ENCODE data around the gene RNLS. TPM values are rescaled to one million over a fixed set of nuclear protein-coding genes. Genes with fewer than 3 reads are reported as not detected.

Gene RNLS
- polyA plus RNA-seq, 2 of the 4 experiments (the other 2 are of a cell fraction): 11.7 to 16.8 TPM

- no peak overlapping the region for H3K4me3 ChIP-seq
- H3K4me2 ChIP-seq: no peak overlapping the region
- 84% methylated on average over 4 of the region's 4 CpGs for WGBS (ENCODE audit: missing lambda C conversion rate)
- no peaks in the 10 kb centered on the region for H3K9me3 ChIP-seq
- H3K27ac ChIP-seq: no peak overlapping the region
- CTCF ChIA-PET: interaction anchor here (1.4 to 1.5 kb wide), 2 partner anchors 22 to 304 kb away, joined by 3 to 4 read pairs; no protein-coding TSS in a partner anchor
- FAIRE-seq (no peak), DNase-seq (ENCODE audit: low read depth in 1 of 2, low spot score in 1 of 2) (no peak), ATAC-seq (no peak)
- no peaks in the 10 kb centered on the region for H3K4me1 ChIP-seq
- POLR2A ChIA-PET: no interaction called here
- no peak for TF ChIP-seq ESRRA (IDR thresholded peaks at IDR 0.05; ENCODE audit: borderline replicate concordance, low read length)
- TF ChIP-seq BHLHE40 (IDR thresholded peaks at IDR 0.05; ENCODE audit: low read depth, low read length): no peak
- TF ChIP-seq KDM1A (IDR thresholded peaks at IDR 0.05; ENCODE audit: low read depth): no peak
- TF ChIP-seq RFX5 (IDR thresholded peaks at IDR 0.05): no peak
- TF ChIP-seq NFE2L2 (conservative IDR thresholded peaks at IDR 0.05; ENCODE audit: low read length): no peak
- no peak for TF ChIP-seq E2F6 (IDR thresholded peaks at IDR 0.05; ENCODE audit: borderline replicate concordance, low read depth)
- no peak for TF ChIP-seq EP300 (IDR thresholded peaks at IDR 0.05)
- TF ChIP-seq, protein P1, sequence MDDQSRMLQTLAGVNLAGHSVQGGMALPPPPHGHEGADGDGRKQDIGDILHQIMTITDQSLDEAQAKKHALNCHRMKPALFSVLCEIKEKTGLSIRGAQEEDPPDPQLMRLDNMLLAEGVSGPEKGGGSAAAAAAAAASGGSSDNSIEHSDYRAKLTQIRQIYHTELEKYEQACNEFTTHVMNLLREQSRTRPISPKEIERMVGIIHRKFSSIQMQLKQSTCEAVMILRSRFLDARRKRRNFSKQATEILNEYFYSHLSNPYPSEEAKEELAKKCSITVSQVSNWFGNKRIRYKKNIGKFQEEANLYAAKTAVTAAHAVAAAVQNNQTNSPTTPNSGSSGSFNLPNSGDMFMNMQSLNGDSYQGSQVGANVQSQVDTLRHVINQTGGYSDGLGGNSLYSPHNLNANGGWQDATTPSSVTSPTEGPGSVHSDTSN (IDR thresholded peaks at IDR 0.05): no peak
- TF ChIP-seq CHD2 (IDR thresholded peaks at IDR 0.05; ENCODE audit: low read length, partially characterized antibody): no peak
- no peak for TF ChIP-seq HES2 (IDR thresholded peaks at IDR 0.05)
These were observed 51.6 kb downstream of the RNLS start for GRCh38 chr10:88531392-88532052.

GRCh38 chr10:88530629-88531391 lies 52.3 kb downstream of the RNLS start:
- DNase-seq (ENCODE audit: low read depth in 1 of 2, low spot score in 1 of 2): no peak
- Histone ChIP-seq H3K27ac (no peak overlapping the region), H3K4me3 (no peak overlapping the region), H3K4me1 (peaks cover 4% of the 10 kb centered on the region), H3K9me3 (no peaks in the 10 kb centered on the region), H3K4me2 (no peak overlapping the region)
- FAIRE-seq: no peak
- 86% methylated on average over 3 of the region's 3 CpGs for WGBS (ENCODE audit: missing lambda C conversion rate)
- TF ChIP-seq KDM1A (IDR thresholded peaks at IDR 0.05; ENCODE audit: low read depth): no peak
- no peak for TF ChIP-seq TP53 (CRISPR knock-in tag; IDR thresholded peaks at IDR 0.05)
- TF ChIP-seq MAFK (IDR thresholded peaks at IDR 0.05; ENCODE audit: partially characterized antibody): no peak
- no peak for TF ChIP-seq HOXB13 (CRISPR knock-in tag; IDR thresholded peaks at IDR 0.05; ENCODE audit: low read depth)
- TF ChIP-seq TFCP2L1 (CRISPR knock-in tag; IDR thresholded peaks at IDR 0.05): no peak
- no peak for TF ChIP-seq FOXS1 (CRISPR knock-in tag; IDR thresholded peaks at IDR 0.05)
- TF ChIP-seq USF2 (IDR thresholded peaks at IDR 0.05): no peak
- TF ChIP-seq BHLHE40 (IDR thresholded peaks at IDR 0.05; ENCODE audit: low read depth, low read length): no peak
- no peak for TF ChIP-seq EHMT2 (IDR thresholded peaks at IDR 0.05; ENCODE audit: low read depth)
- no peak for ATAC-seq
- CTCF ChIA-PET: interaction anchor here (1.4 to 1.5 kb wide), 2 partner anchors 23 to 305 kb away, joined by 3 to 4 read pairs; no protein-coding TSS in a partner anchor
- POLR2A ChIA-PET: no interaction called here

GRCh38 chr10:88530093-88530492 lies 53.0 kb downstream of the RNLS start:
- ATAC-seq: no peak

More at GRCh38 chr10:88530093-88530492, 53.0 kb downstream of the RNLS start:
- CTCF ChIA-PET: no interaction called here
- no peak overlapping the region for H3K27ac ChIP-seq
- POLR2A ChIA-PET: no interaction called here
- FAIRE-seq (no peak), DNase-seq (ENCODE audit: low read depth in 1 of 2, low spot score in 1 of 2) (no peak)
- peaks cover 11% of the 10 kb centered on the region for H3K4me1 ChIP-seq
- no peak overlapping the region for H3K4me2 ChIP-seq
- H3K4me3 ChIP-seq: no peak overlapping the region
- no peak for TF ChIP-seq BCL3 (IDR thresholded peaks at IDR 0.05)
- TF ChIP-seq RCOR1 (IDR thresholded peaks at IDR 0.05; ENCODE audit: low read depth, low read length): no peak
- TF ChIP-seq EP300 (IDR thresholded peaks at IDR 0.05): no peak
- TF ChIP-seq FOSL2 (IDR thresholded peaks at IDR 0.05): no peak
- TF ChIP-seq FOSL2 (CRISPR knock-in tag; IDR thresholded peaks at IDR 0.05): no peak
- TF ChIP-seq, protein P2, sequence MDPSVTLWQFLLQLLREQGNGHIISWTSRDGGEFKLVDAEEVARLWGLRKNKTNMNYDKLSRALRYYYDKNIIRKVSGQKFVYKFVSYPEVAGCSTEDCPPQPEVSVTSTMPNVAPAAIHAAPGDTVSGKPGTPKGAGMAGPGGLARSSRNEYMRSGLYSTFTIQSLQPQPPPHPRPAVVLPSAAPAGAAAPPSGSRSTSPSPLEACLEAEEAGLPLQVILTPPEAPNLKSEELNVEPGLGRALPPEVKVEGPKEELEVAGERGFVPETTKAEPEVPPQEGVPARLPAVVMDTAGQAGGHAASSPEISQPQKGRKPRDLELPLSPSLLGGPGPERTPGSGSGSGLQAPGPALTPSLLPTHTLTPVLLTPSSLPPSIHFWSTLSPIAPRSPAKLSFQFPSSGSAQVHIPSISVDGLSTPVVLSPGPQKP (IDR thresholded peaks at IDR 0.05; ENCODE audit: low read depth, low read length): no peak
- TF ChIP-seq CHD2 (IDR thresholded peaks at IDR 0.05; ENCODE audit: low read length, partially characterized antibody): no peak
- TF ChIP-seq HDAC2 (IDR thresholded peaks at IDR 0.05): no peak
- no peak for TF ChIP-seq HOXB5 (CRISPR knock-in tag; IDR thresholded peaks at IDR 0.05)
- no peak for TF ChIP-seq ZNF302 (CRISPR knock-in tag; IDR thresholded peaks at IDR 0.05)
- no peak for TF ChIP-seq RARB (CRISPR knock-in tag; IDR thresholded peaks at IDR 0.05)
- TF ChIP-seq ZC3H11A (IDR thresholded peaks at IDR 0.05): no peak
- TF ChIP-seq FOSB (CRISPR knock-in tag; IDR thresholded peaks at IDR 0.05): no peak
- no peak for TF ChIP-seq FOXS1 (CRISPR knock-in tag; IDR thresholded peaks at IDR 0.05)
- TF ChIP-seq ZSCAN20 (CRISPR knock-in tag; IDR thresholded peaks at IDR 0.05): no peak
- WGBS (ENCODE audit: missing lambda C conversion rate): 51% methylated on average over 2 of the region's 2 CpGs
- no peaks in the 10 kb centered on the region for H3K9me3 ChIP-seq
